GM21526 (cell line): ENCODE measurements around the gene SLC1A6.
"Not testable (repeated sequence)": the region's sequence is repeated elsewhere in the genome, so short reads cannot be mapped to it uniquely, and the experiment has no call there.

Experiments
- ATAC-seq: cut with Tn5 transposase; IDR thresholded peaks from one replicate; pipeline ENCODE4 v1.9.1; 2021; ENCODE audit warnings: moderate library complexity; ENCODE audit not compliant: unreplicated experiment, low FRiP score

The SLC1A6 gene

DNA sequence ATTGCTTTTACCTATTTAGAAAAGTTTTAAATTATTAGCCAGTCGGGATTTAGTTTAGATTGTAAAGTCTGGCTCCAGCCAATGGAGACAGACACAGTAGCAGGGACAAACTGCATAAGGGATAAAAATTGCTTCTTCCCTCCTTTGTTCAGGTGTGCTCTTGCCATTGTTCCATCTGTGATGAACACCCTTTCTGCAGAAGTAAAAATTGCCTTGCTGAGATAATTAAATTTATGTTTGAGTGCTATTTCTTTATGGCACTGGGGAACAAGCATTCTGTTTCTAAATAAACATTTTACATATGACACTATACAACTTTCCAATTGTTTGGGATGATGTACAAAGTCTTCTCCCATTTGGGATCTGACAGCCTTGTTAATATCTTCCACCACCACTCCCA, 20.4 kb downstream of the SLC1A6 start:
- no peak for ATAC-seq

DNA sequence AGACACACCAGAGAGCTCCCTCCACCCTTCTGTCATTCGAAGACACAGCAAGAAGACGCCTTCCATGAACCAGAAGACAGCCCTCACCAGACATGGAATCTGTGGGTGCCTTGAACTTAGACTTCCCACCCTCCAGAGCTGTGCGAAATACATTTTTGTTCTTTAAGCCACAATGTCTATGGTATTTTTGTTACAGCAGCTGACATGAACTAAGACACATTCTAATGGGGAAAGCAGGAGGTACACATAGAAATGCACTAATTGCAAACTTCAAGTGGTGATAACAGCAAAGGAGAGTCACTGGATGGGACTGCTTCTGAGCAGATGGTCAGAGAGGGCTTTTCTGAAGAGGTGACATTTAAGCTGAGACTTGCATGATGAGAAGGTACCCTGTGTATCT, 22.2 kb downstream of the SLC1A6 start:
- ATAC-seq: no peak

GRCh38 chr19:14954071-14954655, 25.5 kb downstream of the SLC1A6 start:
- ATAC-seq: no peak

- ATAC-seq: no peak
Observed at GRCh38 chr19:14952767-14953166, 26.9 kb downstream of the SLC1A6 start.

GRCh38 chr19:14950421-14950820, 29.2 kb downstream of the SLC1A6 start:
- ATAC-seq: no peak

DNA sequence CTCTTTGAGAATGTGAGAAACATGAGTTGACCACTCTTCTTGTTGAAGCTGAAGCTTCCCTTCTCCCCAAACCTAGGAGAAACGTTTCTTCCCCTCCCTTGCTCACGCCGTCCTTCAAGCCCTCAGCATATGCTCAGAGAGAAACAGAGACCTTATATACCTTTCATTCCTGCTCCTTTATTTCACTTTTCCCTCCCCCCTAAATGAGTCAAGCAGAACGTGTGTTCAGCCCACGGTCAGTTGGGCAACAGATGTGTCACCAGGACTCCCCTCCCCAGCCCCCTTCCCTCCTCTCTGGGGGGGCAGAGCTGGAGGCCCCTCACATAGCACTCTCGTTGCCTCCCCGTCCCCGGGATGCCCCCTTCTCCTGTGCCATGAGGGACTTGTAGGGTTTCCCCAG, 29.8 kb downstream of the SLC1A6 start:
- no peak for ATAC-seq

- ATAC-seq: not testable (repeated sequence)
Observed at GRCh38 chr19:14949413-14949812, 30.3 kb downstream of the SLC1A6 start.

- no peak for ATAC-seq
Observed at GRCh38 chr19:14944456-14944855, 35.2 kb downstream of the SLC1A6 start.

GRCh38 chr19:14943601-14944000, 36.1 kb downstream of the SLC1A6 start:
- ATAC-seq: no peak

DNA sequence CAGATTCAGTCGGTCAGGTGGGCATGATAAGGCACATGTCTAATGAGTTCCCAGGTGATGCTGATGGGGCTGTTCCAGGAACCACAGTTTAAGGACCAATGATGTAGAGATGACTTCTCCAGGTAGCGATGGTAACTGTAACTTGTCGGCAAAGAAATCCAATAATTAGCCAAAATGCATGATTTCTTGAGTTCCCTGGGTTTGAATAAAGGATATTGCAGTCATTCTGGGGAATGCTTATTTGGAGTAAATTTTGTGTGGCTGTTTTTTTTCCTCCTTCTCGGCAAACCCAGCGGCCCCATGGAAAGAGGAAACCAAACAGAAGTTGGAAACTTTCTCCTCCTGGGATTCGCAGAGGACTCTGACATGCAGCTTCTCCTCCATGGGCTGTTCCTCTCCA, 38.5 kb downstream of the SLC1A6 start, which contains the start of gene OR7C2:
TSS of gene OR7C2 (plus strand) at position 301 of the 400 bp plus-strand sequence. CDS start at position 301, 0 bp downstream.
- ATAC-seq: no peak

DNA sequence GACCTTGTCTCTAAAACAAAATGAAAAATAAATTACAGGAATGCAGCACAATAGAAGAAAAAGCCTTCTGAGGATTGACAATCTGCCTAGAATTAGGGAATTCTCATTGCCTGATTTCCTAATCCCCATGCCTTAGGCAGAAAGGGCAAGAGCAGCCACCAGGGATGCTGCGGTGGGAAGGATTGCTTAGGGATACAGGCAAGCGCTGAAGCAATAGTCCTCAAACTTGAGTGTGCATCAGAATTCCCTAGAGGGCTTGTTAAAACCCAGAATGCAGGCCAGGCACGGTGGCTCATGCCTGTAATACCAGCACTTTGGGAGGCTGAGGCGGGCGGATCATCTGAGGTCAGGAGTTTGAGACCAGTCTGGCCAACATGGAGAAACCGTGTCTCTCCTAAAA, 39.4 kb downstream of the SLC1A6 start:
- ATAC-seq: no peak

DNA sequence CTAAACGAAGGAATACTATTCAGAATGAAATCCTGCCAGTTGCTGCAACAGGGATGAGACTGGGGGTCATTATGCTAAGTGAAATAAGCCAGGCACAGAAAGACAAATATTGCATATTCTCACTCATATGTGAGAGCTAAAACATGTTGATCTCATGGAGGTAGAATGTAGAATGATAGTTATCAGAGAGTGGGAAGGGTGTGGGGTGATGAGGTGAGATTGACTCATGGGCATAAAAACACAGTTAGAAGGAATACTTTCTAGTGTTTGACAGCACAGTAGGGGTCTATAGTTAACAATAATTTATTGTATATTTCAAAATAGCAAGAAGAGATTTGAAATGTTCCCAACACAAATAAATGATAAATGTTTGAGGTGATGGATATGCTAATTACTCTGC, 46.2 kb downstream of the SLC1A6 start:
- no peak for ATAC-seq

DNA sequence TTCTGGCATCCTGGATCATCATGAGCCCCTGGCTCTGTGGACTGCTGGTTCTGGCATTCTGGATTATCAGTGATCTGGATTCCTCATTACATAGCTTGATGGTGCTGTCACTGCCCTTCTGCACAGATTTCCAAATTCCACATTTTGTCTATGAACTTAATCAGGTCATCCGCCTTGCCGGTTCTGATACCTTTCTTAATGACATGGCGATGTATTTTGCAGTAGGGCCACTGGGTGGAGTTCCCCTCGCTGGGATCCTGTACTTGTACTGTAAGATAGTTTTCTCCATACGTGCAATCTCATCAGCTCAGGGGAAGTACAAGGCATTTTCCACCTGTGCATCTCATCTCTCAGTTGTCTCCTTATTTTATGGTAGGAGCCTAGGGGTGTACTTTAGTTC, 62.8 kb downstream of the SLC1A6 start:
- ATAC-seq: no peak

GRCh38 chr19:14915116-14915515, 64.5 kb downstream of the SLC1A6 start:
- no peak for ATAC-seq

- no peak for ATAC-seq
Observed at GRCh38 chr19:14906711-14907110, 73.0 kb downstream of the SLC1A6 start.

- no peak for ATAC-seq
Observed at GRCh38 chr19:14901675-14902260, 77.9 kb downstream of the SLC1A6 start.
